ENCODE data around the gene ANHX.
"Not testable (repeated sequence)": the region's sequence is repeated elsewhere in the genome, so short reads cannot be mapped to it uniquely, and the experiment has no call there.

ANHX gene

DNA sequence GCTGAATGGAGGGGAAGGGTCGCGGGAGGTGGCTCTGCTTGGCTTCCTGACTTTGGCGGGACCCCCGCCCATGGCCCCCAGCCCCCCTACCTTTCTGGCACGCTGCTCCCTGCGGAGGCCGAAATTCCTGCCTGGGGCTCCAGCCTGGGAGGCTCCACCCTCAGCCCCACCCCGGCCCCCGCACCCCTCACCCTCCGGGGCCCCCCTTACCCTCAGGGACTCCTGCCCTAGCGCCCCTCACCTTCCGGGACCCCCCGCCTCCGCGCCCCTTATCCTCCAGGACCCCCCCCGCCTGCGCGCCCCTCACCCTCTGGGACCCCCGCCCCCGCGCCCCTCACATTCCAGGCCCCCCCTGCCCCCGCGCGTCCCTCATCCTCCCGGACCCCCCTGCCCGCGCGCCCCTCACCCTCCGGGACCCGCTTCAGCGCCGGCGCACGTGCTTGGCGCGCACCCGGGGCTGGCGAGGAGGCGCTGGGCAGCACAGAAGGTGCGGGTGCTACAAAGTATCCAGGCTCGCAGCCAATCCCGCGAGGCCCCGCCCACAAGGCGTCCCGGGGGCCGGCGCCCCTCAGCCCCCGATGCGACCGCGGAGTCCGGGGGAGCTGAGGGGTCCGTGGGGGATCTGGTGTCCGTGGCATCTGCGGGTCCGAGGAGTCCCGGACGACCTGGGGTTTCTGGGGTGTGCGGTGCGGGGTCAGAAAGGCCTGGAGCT lies at the start of gene ANHX:
Gene ANHX (minus strand): TSS at position 477 of the 712 bp plus-strand sequence. CDS start 1,521 bp downstream, outside the sequence.
- no peak for DNase-seq

DNA sequence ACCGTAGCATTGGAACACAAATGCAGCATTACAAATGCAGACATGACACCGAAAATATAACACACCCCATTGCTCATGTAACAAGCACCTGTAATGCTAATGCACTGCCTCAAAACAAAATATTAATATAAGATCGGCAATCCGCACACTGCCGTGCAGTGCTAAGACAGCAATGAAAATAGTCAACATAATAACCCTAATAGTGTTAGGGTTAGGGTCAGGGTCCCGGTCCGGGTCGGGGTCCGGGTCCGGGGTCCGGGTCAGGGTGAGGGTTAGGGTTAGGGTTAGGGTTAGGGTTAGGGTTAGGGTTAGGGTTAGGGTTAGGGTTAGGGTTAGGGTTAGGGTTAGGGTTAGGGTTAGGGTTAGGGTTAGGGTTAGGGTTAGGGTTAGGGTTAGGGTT lies 29.0 kb upstream of the ANHX start:
- not testable (repeated sequence) for DNase-seq

DNA sequence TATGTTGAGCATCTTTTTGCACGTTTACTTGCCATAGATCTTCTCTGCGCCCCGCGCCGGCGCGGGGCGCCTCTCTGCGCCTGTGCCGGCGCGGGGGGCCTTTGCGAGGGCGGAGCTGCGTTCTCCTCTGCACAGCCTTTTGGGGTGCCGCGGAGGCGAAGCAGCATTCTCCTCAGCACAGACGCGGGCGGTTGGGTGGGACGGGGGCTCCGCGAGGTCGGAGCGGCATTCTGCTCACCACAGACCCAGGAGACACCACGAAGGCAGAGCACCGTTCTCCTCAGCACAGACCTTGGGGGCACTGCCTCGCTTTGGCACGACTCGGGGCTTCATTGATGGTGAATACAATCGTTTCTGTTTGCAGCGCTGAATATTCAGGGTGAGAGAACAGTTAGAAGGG lies 28.5 kb upstream of the ANHX start:
- DNase-seq = no peak

DNA sequence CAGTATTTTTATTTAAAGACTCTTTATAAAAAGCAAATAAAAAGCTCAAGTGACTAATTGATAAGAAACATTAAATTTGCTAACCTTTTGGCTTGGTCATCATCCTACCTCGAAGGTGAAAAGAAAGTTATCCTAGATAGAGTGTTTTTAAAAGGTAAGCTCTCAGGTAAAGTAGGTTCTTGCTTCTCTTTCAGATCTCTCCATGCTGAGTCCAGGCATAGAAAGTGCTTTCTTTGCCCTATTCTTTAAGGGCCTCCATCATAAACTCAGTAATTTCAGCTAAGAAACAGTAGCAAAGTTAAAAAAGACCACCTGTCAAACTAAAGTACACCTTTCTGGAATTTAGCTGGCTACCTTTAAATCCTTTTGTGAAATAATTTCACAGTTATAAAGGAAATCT lies 20.6 kb upstream of the ANHX start:
- DNase-seq = no peak

- not testable (repeated sequence) for DNase-seq
These were observed 20.2 kb upstream of the ANHX start for GRCh38 chr12:133255833-133256232.

DNA sequence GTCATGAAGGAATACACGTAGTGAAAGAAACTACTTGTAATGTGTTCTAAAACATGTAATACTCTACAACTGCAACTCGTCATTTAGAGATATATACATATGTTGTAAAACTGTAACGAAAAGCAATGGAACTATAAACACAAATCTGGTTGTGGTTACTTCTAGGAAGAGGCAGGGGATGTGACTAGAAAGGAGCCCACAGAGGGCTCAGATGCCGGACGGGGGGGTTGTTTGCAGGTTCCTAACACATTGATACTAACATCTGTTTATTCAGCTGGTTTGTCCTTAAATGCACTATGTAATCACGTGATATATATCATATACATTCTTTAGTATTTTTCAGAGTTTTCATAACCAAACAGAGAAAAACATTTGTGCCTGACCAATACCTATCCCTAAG lies 16.1 kb upstream of the ANHX start:
- no peak for DNase-seq

DNA sequence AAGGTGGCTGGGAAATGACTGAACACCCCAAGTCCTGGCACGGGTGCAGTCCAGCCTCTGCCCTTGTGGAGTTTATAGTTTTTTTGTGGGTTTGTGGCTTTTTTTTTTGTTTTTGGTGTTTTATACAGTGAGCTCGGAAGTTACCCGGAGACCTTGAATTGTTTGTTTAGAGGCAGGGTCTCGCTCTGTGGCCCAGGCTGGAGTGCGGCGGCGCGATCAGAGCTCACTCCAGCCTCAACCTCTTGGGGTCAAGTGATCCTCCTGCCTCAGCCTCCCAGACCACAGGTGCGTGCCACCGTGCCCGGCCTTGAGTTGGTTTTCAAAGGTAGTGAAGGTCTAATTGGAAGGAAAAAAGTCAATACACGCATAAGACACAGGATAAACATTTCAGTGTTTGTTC lies 879 bp upstream of the ANHX start:
- DNase-seq = no peak

GRCh38 chr12:133236144-133236543 lies 467 bp upstream of the ANHX start:
- DNase-seq = no peak

GRCh38 chr12:133234971-133235370 lies 706 bp downstream of the ANHX start:
- DNase-seq = no peak

- no peak for DNase-seq
These were observed 1.6 kb downstream of the ANHX start for GRCh38 chr12:133233993-133234564.

DNA sequence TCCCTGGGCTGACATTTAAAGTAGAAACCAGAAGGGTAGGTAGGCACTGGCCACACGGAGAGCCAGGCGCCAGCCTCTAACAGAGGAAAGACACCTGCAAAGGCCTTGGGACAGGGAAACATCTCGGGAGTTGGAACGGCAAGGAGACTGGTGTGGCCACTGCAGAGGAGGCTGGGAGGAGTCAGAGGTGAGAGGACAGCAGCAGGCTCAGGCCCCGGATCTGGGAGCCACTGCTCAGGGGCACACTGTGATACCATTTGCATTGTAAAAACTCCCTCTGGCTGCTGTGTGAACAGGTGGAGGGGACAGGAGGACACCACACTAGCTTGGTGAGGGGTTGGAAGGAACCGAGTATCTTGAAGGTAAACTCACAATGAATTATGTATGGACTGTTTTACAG lies 2.7 kb downstream of the ANHX start:
- no peak for DNase-seq

DNA sequence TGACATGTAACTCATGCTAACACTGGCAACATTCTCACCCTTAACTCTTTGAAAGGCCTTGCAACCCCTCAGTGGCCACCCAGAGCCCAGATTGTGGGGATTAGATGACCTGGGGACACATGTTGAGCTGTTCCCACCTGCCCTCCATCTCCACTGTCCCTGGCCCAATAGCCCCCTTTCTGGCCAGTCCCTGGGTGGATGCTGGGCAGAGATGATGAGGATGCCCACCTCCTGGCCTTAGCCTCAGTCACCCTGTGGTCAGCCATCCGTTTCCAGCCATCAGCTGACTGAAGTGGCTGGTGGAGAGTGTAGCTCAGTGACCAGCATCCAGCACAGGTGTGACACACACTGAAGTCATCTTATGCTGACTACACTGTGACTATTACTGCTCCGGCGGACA lies 4.7 kb downstream of the ANHX start:
- DNase-seq = no peak

GRCh38 chr12:133227281-133227852 lies 8.3 kb downstream of the ANHX start:
- no peak for DNase-seq

GRCh38 chr12:133226690-133227089 lies 9.0 kb downstream of the ANHX start:
- DNase-seq = no peak

- no peak for DNase-seq
These were observed 10.2 kb downstream of the ANHX start for GRCh38 chr12:133225527-133225926.

GRCh38 chr12:133222211-133222610 lies 13.5 kb downstream of the ANHX start:
- DNase-seq = no peak

- no peak for DNase-seq
These were observed 14.4 kb downstream of the ANHX start for GRCh38 chr12:133221241-133221640.

DNA sequence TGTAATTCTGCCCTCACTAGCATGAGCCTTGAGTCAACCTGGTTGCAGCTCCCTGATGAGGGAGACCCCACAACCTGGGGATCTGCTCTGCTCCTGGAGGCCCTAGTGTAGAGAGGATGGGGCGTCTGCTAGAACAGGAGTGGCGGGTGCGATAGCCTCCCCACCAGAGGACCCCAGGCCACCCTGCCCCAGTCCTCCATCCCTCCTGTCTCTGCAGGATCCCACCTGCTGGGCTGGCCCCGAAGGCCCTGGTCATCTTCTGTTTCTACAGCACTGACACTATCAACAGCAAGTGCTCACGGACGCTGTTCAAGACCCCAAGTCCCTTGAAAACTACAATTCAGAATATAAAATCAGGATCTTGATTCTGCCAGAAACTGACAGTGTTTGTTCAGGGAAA lies 15.2 kb downstream of the ANHX start:
- DNase-seq = no peak

GRCh38 chr12:133217219-133217618 lies 18.5 kb downstream of the ANHX start:
- DNase-seq = no peak

DNA sequence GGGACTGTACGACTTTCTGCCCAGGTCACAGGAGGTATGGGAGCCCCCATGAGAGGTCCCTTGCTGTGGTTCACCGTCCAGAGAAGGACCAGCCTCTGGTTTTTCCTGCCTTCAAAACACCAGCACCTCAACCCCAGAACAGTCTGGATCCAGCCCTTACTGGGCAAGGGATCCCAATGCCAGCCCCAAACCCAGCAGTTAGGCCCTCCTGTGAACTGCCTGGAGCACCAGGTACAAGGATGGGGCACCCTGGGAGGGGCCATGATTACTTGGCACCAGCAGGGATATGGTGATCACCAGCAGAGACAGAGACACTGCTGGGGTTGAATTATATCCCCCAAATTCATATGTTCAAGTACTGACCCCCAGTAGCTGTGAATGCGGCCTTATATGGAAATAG lies 20.0 kb downstream of the ANHX start:
- no peak for DNase-seq

DNA sequence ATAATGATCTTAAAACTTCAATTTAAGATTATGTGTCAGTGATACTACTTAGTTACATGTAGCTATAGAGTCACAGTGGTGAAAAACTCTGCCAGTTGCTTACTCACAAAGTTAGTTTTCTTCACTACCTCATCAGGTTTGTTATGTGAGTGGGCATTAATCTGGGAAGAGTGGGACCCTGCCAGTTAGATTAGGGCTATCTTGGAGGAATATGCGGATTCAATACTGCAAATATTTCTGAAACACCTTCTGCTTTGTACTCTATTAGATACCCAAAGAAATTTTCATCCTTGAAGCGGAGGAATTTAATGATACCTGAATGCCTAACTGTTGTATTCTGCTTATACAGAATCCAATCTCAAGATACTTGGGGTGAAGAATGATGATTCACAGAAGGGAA lies 29.3 kb downstream of the ANHX start:
- DNase-seq = no peak

DNA sequence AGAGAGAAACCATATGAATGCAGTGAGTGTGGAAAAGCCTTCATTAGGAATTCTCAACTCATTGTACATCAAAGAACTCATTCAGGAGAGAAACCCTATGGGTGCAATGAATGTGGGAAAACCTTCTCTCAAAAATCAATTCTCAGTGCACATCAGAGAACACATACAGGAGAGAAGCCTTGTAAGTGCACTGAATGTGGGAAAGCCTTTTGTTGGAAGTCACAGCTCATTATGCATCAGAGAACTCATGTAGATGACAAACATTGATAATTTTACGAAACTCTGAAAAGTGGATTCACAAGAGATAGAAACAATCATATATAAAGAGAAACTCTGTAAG lies 31.4 kb downstream of the ANHX start:
- no peak for DNase-seq

DNA sequence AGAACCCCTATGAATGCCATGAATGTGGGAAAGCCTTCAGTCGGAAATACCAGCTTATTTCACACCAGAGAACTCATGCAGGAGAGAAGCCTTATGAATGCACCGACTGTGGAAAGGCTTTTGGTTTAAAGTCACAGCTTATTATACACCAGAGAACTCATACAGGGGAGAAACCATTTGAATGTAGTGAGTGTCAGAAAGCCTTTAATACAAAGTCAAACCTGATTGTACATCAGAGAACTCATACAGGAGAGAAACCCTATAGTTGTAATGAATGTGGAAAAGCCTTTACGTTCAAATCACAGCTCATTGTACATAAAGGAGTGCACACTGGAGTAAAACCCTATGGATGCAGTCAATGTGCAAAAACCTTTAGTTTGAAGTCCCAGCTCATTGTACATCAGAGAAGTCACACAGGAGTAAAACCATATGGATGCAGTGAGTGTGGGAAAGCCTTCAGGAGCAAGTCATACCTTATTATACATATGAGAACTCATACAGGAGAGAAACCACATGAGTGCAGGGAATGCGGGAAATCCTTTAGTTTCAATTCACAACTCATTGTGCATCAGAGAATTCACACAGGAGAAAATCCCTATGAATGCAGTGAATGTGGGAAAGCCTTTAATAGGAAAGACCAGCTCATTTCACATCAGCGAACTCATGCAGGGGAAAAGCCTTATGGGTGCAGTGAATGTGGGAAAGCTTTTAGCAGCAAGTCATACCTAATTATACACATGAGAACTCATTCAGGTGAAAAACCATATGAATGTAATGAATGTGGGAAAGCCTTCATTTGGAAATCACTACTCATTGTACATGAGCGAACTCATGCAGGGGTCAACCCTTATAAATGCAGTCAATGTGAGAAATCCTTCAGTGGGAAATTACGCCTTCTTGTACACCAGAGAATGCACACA lies 32.1 kb downstream of the ANHX start:
- no peak for DNase-seq

All from activated CD4-positive, alpha-beta T cell treated with anti-CD3 and anti-CD28 coated beads, Interleukin-2, Interleukin-6, amounts not matched to agents 100 ng/mL and 50 ng/mL, durations not matched to agents 16 hours and 8 hours (primary cell).